Heart right ventricle (tissue), 16 donors: ENCODE data around the gene CRELD2. TPM values are rescaled to one million over a fixed set of nuclear protein-coding genes. Genes with fewer than 3 reads are reported as not detected.

Experiments used
- ATAC-seq, 8 donors: fragments of 200-7000 bp; cut with Tn5 transposase; one replicate each; pipeline ENCODE4 v1.9.1; 2020; ENCODE audit warnings: mild to moderate bottlenecking in 8 of 8, moderate library complexity in 8 of 8, moderate number of reproducible peaks in 1 of 8
- DNase-seq, 2 donors: peaks; one replicate each; pipeline ENCODE4 v3.0.0-alpha.2; 2020
- H3K27ac ChIP-seq, 10 donors: fragments of 200-600 bp; sonication (generic) in 2 of 10; one replicate each; pipeline versions ENCODE4 v1.5.0 to v1.8.0; 2020 to 2022; ENCODE audit warnings: mild to moderate bottlenecking in 3 of 10
- H3K27me3 ChIP-seq, 7 donors: fragments of 200-600 bp; one replicate each; pipeline ENCODE4 v1.8.0; 2021 to 2022; ENCODE audit warnings: mild to moderate bottlenecking in 2 of 7
- H3K36me3 ChIP-seq, 9 donors: fragments of 200-600 bp; sonication (generic) in 1 of 9; one replicate each; pipeline versions ENCODE4 v1.5.0 to v1.8.0; 2020 to 2022; ENCODE audit warnings: mild to moderate bottlenecking in 2 of 9
- H3K4me1 ChIP-seq, 9 donors: fragments of 200-600 bp; sonication (generic) in 1 of 9; one replicate each; pipeline versions ENCODE4 v1.5.0 to v1.8.0; 2020 to 2022; ENCODE audit warnings: mild to moderate bottlenecking in 4 of 9
- H3K4me3 ChIP-seq, 10 donors: fragments of 200-600 bp; sonication (generic) in 2 of 10; one replicate each; pipeline versions ENCODE4 v1.5.0 to v1.8.0; 2020 to 2022; ENCODE audit warnings: mild to moderate bottlenecking in 7 of 10, moderate library complexity in 2 of 10
- H3K9me3 ChIP-seq, 11 donors: fragments of 200-600 bp in 10 of 11; sonication (generic) in 2 of 11; one replicate each; pipeline versions ENCODE4 v1.5.0 to v1.8.0; 2013 to 2022; ENCODE audit warnings: mild to moderate bottlenecking in 2 of 11, control low read depth in 1 of 11, moderate library complexity in 1 of 11
- WGBS, 2 donors: extraction: QIAGEN DNeasy Blood & Tissue Kit; methylation state at CpG; one replicate each; pipeline ENCODE4 v1.1.7; 2013; ENCODE audit warnings: inconsistent platforms in 1 of 2; 5-methylcytosine and 5-hydroxymethylcytosine counted together
- intact Hi-C, 10 donors: fragments of 100-400 bp; cut with DNase I; formaldehyde crosslinking; loops; one replicate each; pipeline versions ENCODE4 v1.11.1 to v1.14.2; 2022
- polyA plus RNA-seq, 2 donors: library from polyadenylated mRNA; stranded (reverse); fragments of 200-250 nt; gene quantifications; one replicate each; pipeline ENCODE4 v1.2.3, GENCODE V29; 2013
- total RNA-seq, 10 donors: library from RNA; stranded (reverse); fragmentation: NEBNext Ultra II Directional in 3 of 10; extraction: Animal tissue kit (Norgen Biotek cat#: 25700) in 3 of 10; gene quantifications; one replicate each; pipeline versions ENCODE4 v1.2.1 to v1.2.4, GENCODE V29; 2021 to 2023
- TF ChIP-seq, protein P1 (sequence below), 9 donors: fragments of 200-600 bp; sonication (generic) in 2 of 9; IDR thresholded peaks; one replicate each; pipeline versions ENCODE4 v1.5.0 to v1.8.0; 2021 to 2022; ENCODE audit warnings: antibody characterized with exemption in 9 of 9, mild to moderate bottlenecking in 5 of 9, moderate library complexity in 1 of 9
- donor health status: Arrhythmogenic right ventricular cardiomyopathy.
- donor health status: ischemic (EF 13 %, LVEDD 7.1; RV severe dilation, severe dysfunction).
- donor health status: healthy with polysubstance abuse.
- donor health status: DM: no; HTN: yes; CAD: no.
- donor health status: DM: no; HTN: no; CAD: no.
- donor health status: ischemic (EF 25% LVEDD 6.9; RV normal size, moderate dysfunction).
- donor health status: ischemic (EF 25% LVEDD 5.7; RV mildly dilated, moderate dysfunction).
- donor health status: healthy.
- donor health status: DM: yes; HTN: yes; CAD: no.
- donor health status: Ischemic cardiomyopathy.
- donor health status: ischemic (EF 35%, LVEDD 5.7; RV mildly dilated, moderate dysfunction).
- donor health status: nonischemic (EF 11% LVEDD 7.7; RV severe dilation, severe dysfunction).
- donor health status: DM: yes; HTN: yes; CAD: no.
- donor health status: PGD.
- donor health status: ischemic (EF 29% LVEDD 5.4; RV normal size, mild dysfunction).
- donor health status: nonischemic (EF 23%, LVEDD 6.1; RV moderate dilation, normal function).

The CRELD2 gene
- total and polyA plus RNA-seq, 12 donors: 11.0 to 90.0 (median 19.2) TPM

GRCh38 chr22:49916831-49917230 lies 1.6 kb upstream of the CRELD2 start:
- H3K9me3 ChIP-seq: no peaks in the 10 kb centered on the region
- peaks cover 8 to 25% (median 20%) of the 10 kb centered on the region in 9 donors for H3K4me1 ChIP-seq
- 93 to 96% methylated on average over 11 of the region's 11 CpGs for WGBS, 2 donors
- ATAC-seq: no peak
- H3K27me3 ChIP-seq: no peaks in the 10 kb centered on the region
- peak overlapping the region in 3 of 10 donors; percentile 85 to 90 (median 89) for H3K4me3 ChIP-seq
- H3K36me3 ChIP-seq: peaks cover 0 to 49% (median 12%) of the 10 kb centered on the region in 9 donors
- intact Hi-C loops: loop anchor here in 8 of 10 donors (5.0 to 10.0 kb wide), 6 partner anchors 60 to 152 kb away; no protein-coding TSS in a partner anchor
- DNase-seq: no peak
- H3K27ac ChIP-seq: no peak overlapping the region
- TF ChIP-seq, protein P1, sequence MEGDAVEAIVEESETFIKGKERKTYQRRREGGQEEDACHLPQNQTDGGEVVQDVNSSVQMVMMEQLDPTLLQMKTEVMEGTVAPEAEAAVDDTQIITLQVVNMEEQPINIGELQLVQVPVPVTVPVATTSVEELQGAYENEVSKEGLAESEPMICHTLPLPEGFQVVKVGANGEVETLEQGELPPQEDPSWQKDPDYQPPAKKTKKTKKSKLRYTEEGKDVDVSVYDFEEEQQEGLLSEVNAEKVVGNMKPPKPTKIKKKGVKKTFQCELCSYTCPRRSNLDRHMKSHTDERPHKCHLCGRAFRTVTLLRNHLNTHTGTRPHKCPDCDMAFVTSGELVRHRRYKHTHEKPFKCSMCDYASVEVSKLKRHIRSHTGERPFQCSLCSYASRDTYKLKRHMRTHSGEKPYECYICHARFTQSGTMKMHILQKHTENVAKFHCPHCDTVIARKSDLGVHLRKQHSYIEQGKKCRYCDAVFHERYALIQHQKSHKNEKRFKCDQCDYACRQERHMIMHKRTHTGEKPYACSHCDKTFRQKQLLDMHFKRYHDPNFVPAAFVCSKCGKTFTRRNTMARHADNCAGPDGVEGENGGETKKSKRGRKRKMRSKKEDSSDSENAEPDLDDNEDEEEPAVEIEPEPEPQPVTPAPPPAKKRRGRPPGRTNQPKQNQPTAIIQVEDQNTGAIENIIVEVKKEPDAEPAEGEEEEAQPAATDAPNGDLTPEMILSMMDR (IDR thresholded peaks at IDR 0.05): no peak

DNA sequence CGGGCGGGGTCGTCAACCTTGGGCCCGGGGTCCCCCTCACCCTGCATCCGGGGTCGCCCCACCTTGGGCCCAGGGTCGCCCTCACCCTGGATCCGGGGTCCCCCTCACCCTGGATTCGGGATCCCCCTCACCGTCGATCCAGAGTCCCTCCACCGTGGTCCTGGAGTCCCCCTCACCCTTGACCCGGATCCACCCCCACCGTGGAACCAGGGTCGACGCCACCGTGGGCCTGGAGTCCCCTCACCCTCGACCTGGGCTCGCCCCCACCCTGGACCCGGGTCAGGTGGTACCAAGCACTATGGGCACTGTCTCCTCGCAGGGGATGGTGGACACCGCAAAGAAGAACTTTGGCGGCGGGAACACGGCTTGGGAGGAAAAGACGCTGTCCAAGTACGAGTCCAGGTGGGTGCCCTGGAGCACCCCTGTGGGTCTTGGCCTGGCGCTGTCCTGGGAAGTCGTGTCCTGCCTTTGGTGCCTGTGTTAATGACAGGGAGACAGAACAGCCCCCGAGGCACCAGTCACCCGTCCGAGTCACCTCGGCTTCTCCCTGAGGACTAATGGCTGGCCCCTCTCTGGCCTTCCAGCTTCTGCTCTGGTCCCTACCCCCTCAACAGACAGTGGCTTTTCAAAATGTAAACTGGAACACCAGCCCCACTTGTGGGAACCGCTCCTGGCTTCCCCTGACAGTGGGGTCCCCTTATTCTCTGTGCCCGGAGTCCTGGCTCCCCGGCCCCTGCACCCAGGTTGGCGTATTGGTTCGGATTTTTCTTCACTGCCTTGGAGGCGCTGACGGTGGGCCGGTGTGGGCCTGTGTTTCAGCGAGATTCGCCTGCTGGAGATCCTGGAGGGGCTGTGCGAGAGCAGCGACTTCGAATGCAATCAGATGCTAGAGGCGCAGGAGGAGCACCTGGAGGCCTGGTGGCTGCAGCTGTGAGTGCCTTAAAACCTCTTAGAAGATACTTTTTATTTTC lies 762 bp downstream of the CRELD2 start:
- H3K4me3 ChIP-seq: peak overlapping the region; percentile 83 to 97 (median 88)
- peaks cover 8 to 25% (median 20%) of the 10 kb centered on the region in 9 donors for H3K4me1 ChIP-seq
- intact Hi-C loops: loop anchor here in 8 of 10 donors (1.0 to 10.0 kb wide), 9 partner anchors 41 to 154 kb away; partner anchors contain the start of genes PIM3 (in 1 of the 8) and ZBED4 (in 1 of the 8)
- WGBS, 2 donors: 39 to 42% methylated on average over 41 to 47 of the region's 47 CpGs
- TF ChIP-seq, protein P1 (IDR thresholded peaks at IDR 0.05): no peak
- DNase-seq (no peak), ATAC-seq (peak in 1 of 8 donors; percentile 1)
- H3K27me3 ChIP-seq: no peaks in the 10 kb centered on the region
- H3K9me3 ChIP-seq: no peaks in the 10 kb centered on the region
- H3K27ac ChIP-seq: peak overlapping the region in 9 of 10 donors; percentile 68 to 98 (median 92)
- H3K36me3 ChIP-seq: peaks cover 0 to 44% (median 12%) of the 10 kb centered on the region in 9 donors

DNA sequence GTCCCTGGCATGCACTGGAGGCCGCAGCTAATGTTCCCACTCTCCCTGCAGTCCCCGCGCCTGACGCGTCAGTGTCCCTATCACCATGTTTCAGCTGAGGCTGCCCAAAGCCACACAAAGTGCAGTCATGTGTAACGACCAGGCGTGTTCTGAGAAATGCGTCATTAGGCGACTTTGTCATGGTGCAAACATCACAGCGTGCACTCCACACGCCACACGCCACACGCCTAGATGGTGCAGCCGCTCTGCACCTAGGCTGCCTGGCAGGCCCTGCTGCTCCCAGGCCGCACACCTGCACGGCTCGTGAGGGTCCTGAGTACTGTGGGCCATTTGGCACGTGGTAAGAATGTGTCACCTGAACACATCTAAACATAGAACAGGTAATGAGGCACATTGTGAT lies 2.4 kb downstream of the CRELD2 start:
- TF ChIP-seq, protein P1 (IDR thresholded peaks at IDR 0.05): no peak
- intact Hi-C loops: loop anchor here in 2 of 10 donors (10.0 kb wide), 2 partner anchors 74 to 274 kb away; no protein-coding TSS in a partner anchor
- Histone ChIP-seq H3K9me3 (no peaks in the 10 kb centered on the region), H3K27me3 (no peaks in the 10 kb centered on the region), H3K4me3 (no peak overlapping the region), H3K27ac (no peak overlapping the region), H3K4me1 (peaks cover 8 to 29% (median 20%) of the 10 kb centered on the region in 9 donors), H3K36me3 (peaks cover 0 to 53% (median 12%) of the 10 kb centered on the region in 9 donors)
- ATAC-seq (no peak), DNase-seq (no peak)
- 97% methylated on average over 18 of the region's 18 CpGs for WGBS, 2 donors

- Histone ChIP-seq H3K27ac (no peak overlapping the region), H3K4me3 (no peak overlapping the region), H3K4me1 (peaks cover 8 to 34% (median 20%) of the 10 kb centered on the region in 9 donors), H3K9me3 (no peaks in the 10 kb centered on the region), H3K27me3 (no peaks in the 10 kb centered on the region), H3K36me3 (peaks cover 0 to 58% (median 12%) of the 10 kb centered on the region in 9 donors)
- TF ChIP-seq, protein P1 (IDR thresholded peaks at IDR 0.05): no peak
- WGBS, 2 donors: 90 to 92% methylated on average over 35 of the region's 35 CpGs
- DNase-seq (no peak), ATAC-seq (no peak)
- intact Hi-C loops: loop anchor here in 2 of 10 donors (10.0 kb wide), 2 partner anchors 73 to 273 kb away; no protein-coding TSS in a partner anchor
Observed at GRCh38 chr22:49921508-49922278, 3.3 kb downstream of the CRELD2 start.
